GM21515 (cell line): ENCODE data around the gene TLN1.

Experiments used
- ATAC-seq: cut with Tn5 transposase; IDR thresholded peaks from one replicate; pipeline ENCODE4 v1.9.1; 2021; ENCODE audit not compliant: unreplicated experiment

The TLN1 gene

GRCh38 chr9:35669331-35670145 is 62.5 kb downstream of the TLN1 start:
- ATAC-seq = no peak

- no peak for ATAC-seq
Measured at GRCh38 chr9:35667939-35668338, 64.1 kb downstream of the TLN1 start.

- ATAC-seq = no peak
Measured at GRCh38 chr9:35666549-35666948, 65.4 kb downstream of the TLN1 start.

GRCh38 chr9:35666045-35666444 is 66.0 kb downstream of the TLN1 start:
- ATAC-seq = no peak

- no peak for ATAC-seq
Measured at GRCh38 chr9:35665471-35665818, 66.5 kb downstream of the TLN1 start.

- ATAC-seq = peak; percentile 61
Measured at GRCh38 chr9:35664531-35665470, 67.2 kb downstream of the TLN1 start, which contains the start of gene ARHGEF39. ARHGEF39 (minus strand) TSS chr9:35665195; CDS start chr9:35665169, 26 bp downstream.

- no peak for ATAC-seq
Measured at GRCh38 chr9:35662437-35662836, 69.6 kb downstream of the TLN1 start.

GRCh38 chr9:35661756-35662350 is 70.1 kb downstream of the TLN1 start:
- no peak for ATAC-seq

- no peak for ATAC-seq
Measured at GRCh38 chr9:35660966-35661415, 71.0 kb downstream of the TLN1 start.

GRCh38 chr9:35659340-35659739 is 72.7 kb downstream of the TLN1 start:
- ATAC-seq = no peak

- no peak for ATAC-seq
Measured at GRCh38 chr9:35658968-35659220, 73.1 kb downstream of the TLN1 start.

GRCh38 chr9:35658137-35658967 is 73.6 kb downstream of the TLN1 start, which contains the start of gene CCDC107:
CCDC107 (plus strand) TSS chr9:35658292; CDS start chr9:35658380, 88 bp downstream.
- peak; percentile 57 for ATAC-seq

- peak; percentile 80 for ATAC-seq
Measured at GRCh38 chr9:35657546-35658136, 74.4 kb downstream of the TLN1 start, which contains the start of gene RMRP. RMRP (minus strand) TSS chr9:35658019.

GRCh38 chr9:35656831-35657545 is 75.0 kb downstream of the TLN1 start:
- ATAC-seq = no peak

- no peak for ATAC-seq
Measured at GRCh38 chr9:35656348-35656747, 75.6 kb downstream of the TLN1 start.

- ATAC-seq = no peak
Measured at GRCh38 chr9:35653611-35654010, 78.4 kb downstream of the TLN1 start.

GRCh38 chr9:35652829-35653209 is 79.2 kb downstream of the TLN1 start:
- ATAC-seq = no peak

- ATAC-seq = no peak
Measured at GRCh38 chr9:35651956-35652828, 79.8 kb downstream of the TLN1 start.
